ENCODE measurements around the gene GNAQ. TPM values are rescaled to one million over a fixed set of nuclear protein-coding genes. Genes with fewer than 3 reads are reported as not detected.

Gene GNAQ
- total RNA-seq, 1 donor from 2014 or later: 17.8 TPM

GRCh38 chr9:78031893-78032729 lies 500 bp upstream of the GNAQ start:
- DNase-seq: peak; percentile 96

GRCh38 chr9:78030553-78031443 lies 813 bp downstream of the GNAQ start:
- DNase-seq: no peak

GRCh38 chr9:78030296-78030552 lies 1.4 kb downstream of the GNAQ start:
- DNase-seq: no peak

- DNase-seq: peak; percentile 50
Observed at GRCh38 chr9:78029551-78030295, 1.9 kb downstream of the GNAQ start.

- no peak for DNase-seq
Observed at GRCh38 chr9:78028926-78029325, 2.7 kb downstream of the GNAQ start.

GRCh38 chr9:78026947-78027346 lies 4.7 kb downstream of the GNAQ start:
- no peak for DNase-seq

GRCh38 chr9:78026416-78026815 lies 5.2 kb downstream of the GNAQ start:
- DNase-seq: no peak

- DNase-seq: no peak
Observed at GRCh38 chr9:78025186-78025585, 6.4 kb downstream of the GNAQ start.

GRCh38 chr9:78023003-78023741 lies 8.4 kb downstream of the GNAQ start:
- DNase-seq: no peak

- DNase-seq: no peak
Observed at GRCh38 chr9:78021697-78022096, 9.9 kb downstream of the GNAQ start.

GRCh38 chr9:78017190-78017693 lies 14.4 kb downstream of the GNAQ start:
- no peak for DNase-seq

- DNase-seq: no peak
Observed at GRCh38 chr9:78015241-78015640, 16.4 kb downstream of the GNAQ start.

- no peak for DNase-seq
Observed at GRCh38 chr9:78014776-78015175, 16.8 kb downstream of the GNAQ start.

- DNase-seq: no peak
Observed at GRCh38 chr9:78013934-78014333, 17.7 kb downstream of the GNAQ start.

- no peak for DNase-seq
Observed at GRCh38 chr9:78011049-78011448, 20.6 kb downstream of the GNAQ start.

GRCh38 chr9:78010445-78010844 lies 21.2 kb downstream of the GNAQ start:
- DNase-seq: no peak

- no peak for DNase-seq
Observed at GRCh38 chr9:78009186-78009585, 22.4 kb downstream of the GNAQ start.

GRCh38 chr9:78006734-78007133 lies 24.9 kb downstream of the GNAQ start:
- no peak for DNase-seq

- DNase-seq: no peak
Observed at GRCh38 chr9:78005231-78006002, 26.2 kb downstream of the GNAQ start.

- no peak for DNase-seq
Observed at GRCh38 chr9:78004478-78005229, 27.0 kb downstream of the GNAQ start.
